HG03469 (cell line): Measurements from ENCODE around the gene KDM1A.

Experiments
- ATAC-seq: cut with Tn5 transposase; IDR thresholded peaks from one replicate; pipeline ENCODE4 v1.9.1; 2021; ENCODE audit warnings: mild to moderate bottlenecking, moderate library complexity, moderate number of reproducible peaks; ENCODE audit not compliant: unreplicated experiment

The KDM1A gene

DNA sequence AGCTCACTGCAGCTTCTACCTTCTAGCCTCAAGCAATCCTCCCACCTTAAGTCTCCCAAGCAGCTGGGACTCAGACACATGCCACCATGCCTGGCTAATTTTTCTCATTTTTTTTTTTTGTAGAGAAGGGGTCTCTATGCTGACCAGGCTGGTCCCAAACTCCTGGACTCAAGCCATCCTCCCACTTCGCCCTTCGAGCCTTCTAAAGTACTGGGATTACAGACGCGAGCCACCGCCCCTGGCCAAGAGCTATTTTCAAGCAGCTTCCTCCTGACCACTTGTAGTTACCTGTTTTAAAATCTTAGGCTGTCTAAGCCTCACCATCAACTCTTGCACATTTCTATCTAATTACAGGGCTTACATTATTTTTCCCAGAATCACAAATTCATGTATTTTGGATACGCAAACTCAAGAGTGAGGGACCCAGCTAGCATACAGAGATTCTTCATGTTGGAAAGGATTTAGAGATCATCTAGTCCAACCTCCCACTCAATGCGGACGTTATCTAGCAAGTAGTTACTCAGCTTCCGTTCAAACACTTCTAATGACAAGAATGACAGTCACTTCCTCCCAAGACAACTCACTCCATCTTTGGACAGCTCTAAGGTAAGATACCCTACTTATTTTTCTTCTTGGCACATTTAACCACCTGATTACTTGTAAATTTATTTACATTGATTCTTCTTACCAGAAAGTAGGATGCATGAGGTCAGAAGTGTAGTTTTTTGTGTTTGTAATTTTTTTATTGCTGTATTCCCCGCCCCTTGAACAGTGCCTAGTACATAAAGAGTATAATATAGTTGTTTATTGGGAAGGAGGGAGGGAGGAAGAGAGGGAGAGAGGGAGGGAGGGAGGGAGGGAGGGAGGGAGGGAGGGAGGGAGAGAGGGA is 84.0 kb downstream of the KDM1A start:
- ATAC-seq = no peak

DNA sequence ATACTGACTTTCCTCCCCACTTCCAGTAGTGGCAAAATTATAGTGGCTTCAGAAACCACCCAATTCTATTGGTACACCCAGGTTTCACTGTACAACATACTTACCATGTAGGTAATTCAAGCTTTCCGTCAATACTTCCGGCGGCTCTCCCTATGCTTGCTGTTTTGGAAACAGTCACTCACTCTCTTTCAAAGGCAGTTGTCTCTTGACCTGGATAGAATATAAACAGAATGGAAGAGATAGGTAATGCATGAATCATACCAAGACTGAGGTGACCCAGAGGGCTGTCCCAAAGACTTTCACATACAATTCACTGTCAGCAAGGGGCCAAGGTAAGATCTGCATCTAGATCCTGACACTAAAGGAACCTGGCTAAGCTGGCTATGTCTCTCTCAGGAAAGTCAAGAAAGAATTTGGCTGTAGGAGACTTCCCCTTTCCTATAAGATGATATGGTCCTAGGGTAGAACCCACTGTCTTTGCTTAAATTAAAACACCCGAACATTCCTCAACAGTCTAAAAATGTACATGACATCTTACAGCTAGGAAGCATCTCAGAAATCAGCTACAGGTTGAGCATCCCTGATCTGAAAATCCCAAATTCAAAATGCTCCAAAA is 89.8 kb downstream of the KDM1A start:
- no peak for ATAC-seq

DNA sequence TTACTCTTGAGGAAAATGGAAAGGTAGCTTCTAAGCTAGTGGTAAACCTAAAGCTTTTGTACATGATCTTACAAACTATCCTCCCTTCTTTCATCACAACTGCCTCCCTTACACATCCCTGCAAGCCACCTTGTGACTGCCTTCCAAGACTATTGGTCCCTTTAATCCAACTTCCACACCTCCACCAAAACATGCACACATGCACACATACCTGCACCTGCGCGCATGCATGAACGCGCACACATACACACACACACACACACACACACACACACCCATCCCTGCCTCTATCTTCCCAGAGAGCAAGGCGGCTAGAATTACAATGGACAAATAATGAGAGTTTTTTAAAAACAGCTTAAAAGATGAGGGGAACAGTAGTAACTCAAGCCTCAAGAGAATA is 91.1 kb downstream of the KDM1A start:
- ATAC-seq = no peak

DNA sequence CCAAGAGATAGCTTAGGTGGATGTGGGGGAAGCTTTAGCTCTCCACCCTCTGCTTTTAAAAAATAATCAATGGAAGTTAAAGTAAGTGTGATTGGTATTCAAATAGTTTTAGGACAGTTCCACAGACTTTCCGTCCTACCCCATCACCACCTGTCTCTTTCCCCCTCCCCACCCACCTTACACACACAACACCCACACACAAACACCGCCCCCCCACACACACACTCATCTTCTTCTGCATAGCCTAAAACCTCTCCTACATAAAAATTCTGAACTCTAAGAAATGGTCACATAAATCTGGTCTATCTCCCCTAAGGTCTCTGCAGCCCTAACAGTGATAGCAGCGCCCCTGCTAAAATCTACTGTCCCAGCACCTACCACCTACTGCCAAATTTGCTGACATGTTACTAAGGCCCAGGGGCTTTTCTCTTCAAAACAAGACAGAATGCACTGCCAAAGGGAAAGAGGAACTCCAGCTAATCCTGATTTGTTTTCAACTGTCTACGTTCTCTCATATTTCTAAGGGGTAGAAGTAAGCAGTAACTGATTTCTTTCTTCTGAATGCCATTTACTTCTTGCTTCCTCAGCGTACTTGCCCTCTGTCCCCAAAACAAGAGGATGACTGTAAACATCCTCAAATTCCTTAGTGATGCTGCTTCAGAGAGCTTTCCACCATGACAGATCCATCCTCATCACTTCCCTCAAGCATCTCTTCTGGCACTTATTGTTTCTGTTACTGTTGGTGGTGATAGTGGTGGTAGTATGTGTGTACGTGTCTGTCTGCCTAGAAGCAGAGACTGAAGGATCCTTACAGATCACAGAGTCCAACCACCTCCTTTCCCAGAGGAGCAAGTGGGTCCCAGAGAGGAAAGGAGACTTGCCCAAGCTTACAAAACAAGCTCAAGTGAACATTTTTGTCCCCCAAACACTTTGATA is 92.6 kb downstream of the KDM1A start:
- ATAC-seq = no peak

DNA sequence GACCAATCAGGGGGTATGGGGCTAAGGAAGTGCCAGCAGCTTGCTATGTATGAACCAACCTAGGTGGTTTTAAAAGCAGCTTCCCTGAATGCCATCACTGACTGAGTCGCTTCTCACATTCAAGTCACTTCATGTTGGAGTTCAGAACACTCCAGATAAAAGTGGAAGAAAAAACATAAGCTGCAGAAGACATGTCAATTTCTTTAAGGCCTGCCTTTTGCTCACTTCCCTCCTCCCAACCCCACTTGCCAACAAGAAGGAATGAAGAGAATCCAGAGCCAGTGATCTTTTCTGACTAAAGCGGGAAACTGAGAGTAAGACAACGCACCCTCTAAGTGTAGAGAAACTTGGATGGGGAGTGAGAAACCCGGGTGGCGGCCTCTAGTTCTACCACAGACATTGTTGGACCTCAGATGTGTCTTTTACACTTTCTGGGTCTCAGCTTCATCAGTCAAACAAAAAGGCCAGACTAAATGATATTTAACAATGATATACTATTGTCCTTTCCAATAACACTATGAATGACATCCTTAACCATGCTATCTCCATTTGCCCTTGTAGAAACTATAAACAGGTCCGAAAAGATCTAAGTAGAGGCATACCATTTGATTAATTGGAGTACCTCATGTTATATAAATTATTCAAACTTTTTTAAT is 95.3 kb downstream of the KDM1A start:
- ATAC-seq = no peak

DNA sequence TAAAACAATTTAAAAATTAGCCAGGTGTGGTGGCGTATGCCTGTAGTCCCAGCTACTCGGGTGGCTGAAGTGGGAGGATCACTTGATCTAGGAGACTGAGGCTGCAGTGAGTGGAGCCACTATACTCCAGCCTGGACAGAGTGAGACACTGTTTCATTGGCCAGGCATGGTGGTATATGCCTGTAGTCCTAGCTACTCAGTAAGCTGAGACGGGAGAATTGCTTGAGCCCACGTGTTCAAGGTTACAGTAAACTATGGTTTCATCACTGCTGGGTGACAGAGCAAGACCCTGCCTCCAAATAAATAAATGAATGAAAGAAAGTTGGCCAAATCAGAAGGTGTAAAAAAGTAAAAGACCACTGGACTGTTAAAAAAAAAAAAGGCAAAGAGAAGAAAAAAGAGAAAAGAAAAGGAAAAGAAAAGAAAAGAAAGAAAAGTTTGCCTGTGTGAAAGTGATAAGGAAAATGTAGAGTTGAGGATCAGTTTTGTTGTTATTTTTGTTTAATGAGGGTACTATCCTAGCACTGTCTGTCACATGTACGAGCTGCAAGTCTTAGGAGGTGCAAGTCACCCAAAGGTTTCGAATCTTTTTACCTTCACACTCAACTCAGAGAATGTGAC is 97.1 kb downstream of the KDM1A start:
- no peak for ATAC-seq

DNA sequence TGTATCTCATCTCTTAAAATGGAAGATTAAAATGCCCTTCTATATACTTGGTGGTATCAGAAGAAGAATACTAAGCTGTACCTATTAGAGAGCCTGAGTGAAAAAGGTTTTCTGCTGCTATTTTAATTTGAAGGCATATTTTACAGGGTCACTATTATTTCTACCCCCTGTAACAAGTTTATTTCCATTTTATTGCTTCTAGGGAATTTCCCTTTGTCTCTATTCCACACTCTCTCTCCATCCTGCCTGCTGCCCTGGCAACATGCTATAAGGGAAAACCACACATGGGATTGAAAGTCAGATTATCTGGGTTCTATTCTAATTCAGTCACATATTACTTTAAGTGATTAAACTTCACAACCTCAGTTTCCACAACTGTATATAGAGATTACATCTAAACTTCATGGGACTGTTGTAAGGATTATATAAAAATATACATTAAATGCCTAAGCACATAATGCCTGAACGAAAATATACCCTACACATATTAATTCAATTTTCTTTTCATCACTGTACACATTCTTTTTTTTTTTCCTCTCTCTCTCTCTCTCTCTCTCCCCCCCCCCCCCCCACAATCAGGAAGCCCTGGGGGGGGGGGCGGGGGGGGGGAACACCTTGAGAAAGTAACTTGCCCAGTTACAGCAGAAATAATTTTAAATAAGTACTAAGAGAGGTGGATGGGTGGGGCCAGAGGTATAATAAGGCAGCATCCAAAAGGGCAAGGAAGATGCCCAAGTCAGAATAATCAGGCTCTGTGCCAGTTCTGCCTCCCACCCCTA is 97.8 kb downstream of the KDM1A start:
- no peak for ATAC-seq

DNA sequence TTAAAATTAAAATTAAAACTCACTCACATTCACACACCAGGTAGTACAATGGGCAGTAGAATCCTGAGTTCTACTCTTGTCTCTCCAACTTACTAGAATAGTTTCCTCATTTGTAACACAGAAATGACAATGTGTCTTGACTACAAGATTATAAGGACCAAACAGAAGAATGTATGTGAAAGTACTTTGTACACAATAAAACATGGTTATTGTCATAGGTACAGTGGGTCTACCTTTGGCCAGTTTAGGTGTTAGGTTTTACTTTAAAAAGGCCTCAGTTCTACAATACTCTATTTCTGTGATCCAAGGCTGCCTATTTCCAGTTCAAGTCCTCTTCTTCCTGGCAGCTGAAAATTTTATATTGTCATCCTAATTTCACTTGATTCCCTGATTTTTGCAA is 99.1 kb downstream of the KDM1A start:
- no peak for ATAC-seq

DNA sequence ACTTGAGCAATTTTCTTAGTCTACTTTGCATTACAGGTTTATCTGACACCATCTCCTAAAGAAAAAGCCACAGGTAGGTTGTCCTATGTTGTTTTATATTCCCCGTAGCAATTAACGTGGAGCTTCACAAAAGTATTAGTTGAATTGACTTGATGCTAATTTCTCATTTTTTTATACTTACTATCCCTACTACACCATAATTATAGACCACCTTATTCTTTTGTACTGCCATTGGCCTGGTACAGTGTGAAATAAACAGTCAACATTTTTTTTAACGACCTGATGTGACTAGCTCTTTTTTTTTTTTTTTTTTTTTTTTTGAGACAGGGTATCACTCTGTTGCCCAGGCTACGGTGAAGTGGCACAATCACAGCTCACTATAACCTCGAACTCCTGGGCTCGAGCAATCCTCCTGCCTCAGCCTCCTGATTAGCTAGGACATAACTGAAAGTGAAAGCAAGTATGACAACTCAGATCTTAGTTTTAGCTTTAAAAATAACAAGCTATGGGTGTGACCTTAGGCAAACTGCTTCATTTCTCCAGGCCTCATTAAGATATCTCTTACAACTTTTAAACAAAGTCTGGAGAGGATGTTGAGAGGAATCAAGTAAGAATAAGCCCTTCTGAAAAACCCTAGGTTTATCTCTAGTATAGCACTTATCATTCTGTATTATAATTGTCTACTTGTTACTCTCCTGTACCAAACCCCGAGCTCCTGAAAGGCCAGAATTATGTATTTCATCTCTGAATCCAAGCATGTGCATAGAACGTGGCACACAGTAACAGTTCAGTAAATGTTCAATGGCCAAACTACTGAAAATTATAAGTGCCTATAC is 99.9 kb downstream of the KDM1A start:
- no peak for ATAC-seq

DNA sequence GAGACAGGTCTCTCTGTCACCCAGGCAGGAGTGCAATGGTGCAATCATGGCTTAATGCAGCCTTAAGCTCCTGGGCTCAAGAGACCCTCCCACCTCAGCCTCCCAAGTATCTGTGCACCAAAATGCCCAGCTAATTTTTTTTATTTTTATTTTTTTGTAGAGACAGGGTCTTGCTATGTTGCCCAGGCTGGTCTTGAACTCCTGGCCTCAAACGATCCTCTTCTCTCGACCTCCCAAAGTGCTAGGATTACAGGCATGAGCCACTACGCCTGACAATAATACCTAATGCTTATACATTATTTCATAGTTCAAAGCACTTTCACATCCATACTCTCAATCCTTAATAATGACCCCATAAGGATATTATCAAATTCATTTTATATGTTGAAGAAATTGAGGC is 101.1 kb downstream of the KDM1A start:
- no peak for ATAC-seq

DNA sequence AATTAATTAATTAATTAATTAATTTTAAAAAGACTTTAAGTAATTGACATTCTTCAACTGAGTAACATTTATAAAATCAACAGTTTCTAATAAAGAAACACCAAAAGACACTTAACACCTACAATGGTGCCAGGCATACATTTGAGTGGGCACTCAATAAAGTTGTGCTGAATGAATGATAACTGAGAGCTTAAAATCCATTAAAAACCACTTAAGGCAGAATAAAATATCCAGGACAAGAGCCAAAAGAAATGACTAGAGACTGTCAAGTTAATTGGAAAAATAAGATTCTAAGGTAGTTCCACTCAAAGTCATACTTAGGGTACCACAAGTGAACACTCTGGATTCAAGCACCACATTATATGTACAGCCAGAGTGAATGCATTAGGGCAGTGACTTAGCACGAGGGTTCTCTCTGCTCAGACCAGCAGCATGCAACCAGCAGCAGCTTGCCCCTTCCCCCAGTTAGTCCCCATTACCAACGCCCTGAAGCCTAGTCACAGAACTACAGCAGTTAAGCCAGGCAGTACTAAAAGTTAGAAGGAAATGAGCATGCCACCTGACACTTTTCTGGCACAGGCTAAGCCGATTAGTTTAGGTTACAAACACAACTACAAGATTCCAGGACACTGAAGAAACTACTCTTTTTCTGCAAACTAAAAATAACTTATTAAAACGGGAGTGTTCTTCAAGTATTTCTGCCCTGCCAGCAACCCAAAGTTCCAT is 102.9 kb downstream of the KDM1A start:
- ATAC-seq = no peak

DNA sequence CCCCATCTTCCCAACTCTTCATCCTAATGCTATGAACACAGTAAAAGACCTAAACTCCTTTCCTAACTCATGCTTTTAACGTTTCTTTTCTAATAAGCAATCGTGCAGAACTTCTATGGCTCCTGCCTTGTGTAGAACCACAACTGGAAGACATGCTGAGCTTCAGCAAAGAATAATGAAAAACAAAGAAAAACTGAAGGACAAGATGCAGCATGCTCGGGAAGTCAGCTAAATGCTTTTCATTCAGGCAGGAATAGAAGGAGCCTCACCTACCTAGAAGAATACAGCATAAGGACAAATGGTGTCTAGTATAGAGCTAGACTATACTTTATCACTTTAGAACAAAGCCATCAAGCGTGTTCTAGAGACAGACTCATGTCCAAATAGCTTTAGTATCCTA is 103.5 kb downstream of the KDM1A start:
- ATAC-seq = no peak

DNA sequence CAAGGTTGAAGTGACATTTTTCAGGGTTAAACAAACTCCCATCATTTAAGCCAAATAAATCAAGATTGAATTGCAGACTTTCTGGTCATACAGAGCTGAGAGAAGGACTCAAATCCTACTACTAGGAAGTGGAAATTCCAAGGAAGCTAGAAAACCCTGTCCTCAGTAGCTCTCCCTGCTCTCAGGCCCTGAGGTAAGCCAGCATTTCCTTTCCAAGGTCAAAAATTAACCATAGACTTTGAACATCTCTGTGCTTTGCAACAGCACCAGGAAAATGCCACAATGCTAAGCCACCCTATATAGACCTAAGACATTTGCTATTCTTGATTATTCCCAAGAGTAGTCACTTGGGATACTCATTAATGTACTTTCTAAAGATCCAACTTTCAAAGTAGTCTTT is 104.3 kb downstream of the KDM1A start:
- ATAC-seq = no peak

DNA sequence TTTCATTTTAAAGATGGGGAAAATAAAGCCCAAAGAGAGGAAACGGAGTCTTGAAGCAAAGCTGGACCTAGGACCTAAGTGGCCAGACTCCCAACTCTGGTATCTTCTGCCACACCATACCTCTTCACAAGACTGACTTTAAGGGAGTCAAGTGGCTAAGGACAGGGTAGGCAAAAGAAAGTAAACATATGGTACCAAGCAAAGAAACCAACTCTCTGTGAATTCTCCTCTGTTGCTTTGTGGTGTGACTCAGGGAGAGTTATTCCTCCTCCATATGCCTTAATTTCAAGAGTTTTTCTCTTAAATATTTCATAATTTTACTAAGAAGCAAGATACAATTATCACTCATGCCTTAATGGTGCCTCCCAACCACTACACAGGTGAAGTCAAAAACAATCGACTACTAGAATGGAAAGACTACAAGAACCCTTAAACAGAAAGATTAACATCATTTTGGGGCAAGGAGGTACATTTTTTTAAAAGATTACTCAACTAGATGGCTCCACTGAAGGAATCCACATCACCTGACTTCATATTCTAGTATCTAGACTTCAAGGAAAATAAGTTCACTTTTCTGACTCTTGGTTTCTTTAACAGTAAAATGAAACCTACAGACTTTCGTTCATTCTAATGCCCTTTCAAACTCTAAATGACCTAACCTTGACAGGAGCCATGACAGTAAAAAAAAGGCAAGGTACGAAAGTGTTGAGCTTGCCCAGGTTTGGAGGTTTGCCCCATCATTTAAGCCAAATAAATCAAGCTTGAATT is 105.2 kb downstream of the KDM1A start:
- no peak for ATAC-seq

DNA sequence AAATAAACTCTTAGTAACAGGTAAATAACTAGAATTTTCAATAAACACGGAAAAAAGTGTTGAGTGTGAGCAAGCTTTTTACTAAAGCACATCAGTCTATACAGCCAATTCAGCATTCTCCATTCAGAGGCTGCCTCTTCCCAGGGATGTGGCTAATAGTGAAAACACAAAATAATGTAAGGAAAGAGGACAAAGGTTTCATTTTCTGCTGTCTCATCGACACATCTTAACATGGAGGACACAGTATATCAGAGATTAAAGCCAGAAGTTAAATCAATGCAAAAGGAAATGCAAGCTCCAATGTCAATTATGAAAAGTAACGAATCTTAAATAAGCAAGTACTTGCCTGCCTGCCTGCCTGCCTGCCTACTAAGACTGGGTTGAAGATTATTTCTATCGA is 106.2 kb downstream of the KDM1A start:
- no peak for ATAC-seq

DNA sequence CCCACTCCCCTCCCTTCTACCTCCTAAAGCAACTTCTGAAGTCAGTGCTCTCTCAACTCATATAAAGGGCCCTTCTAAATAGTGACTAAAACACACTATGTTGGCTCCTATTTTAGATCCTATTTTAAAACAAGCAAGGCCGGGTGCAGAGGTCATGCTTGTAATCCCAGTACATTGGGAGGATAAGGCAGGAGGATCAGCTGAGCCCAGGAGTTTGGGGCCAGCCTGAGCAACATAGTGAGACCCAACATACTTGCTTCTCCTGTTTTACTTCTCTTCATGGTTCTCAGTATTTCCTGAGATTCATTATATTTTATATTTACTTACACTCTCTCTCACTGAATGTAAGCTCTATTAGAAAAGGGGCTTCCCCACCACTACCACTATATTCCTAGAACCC is 106.9 kb downstream of the KDM1A start:
- ATAC-seq = no peak

DNA sequence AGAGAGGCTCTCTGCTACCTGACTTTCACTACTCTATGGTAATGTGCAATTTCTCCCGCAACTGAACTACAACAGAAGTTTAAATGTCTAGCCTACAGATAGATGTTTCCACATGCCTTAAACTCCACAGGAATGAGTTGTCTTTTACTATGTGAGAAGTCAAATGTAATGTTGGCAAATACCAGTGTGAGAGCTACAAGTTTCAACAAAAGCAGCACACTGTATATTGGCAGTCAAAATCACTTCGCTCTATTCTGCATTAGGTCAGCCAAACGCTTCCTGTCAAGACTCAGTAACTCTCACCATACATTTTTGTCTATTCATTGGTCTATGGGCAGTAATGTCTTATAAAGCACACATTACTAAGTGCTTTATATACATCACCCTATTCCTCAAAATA is 107.5 kb downstream of the KDM1A start:
- no peak for ATAC-seq
